ENCODE results near the gene H6PD. TPM values are rescaled to one million over a fixed set of nuclear protein-coding genes. Genes with fewer than 3 reads are reported as not detected.
A peak's percentile ranks its signal among the peaks of the same experiment; 100 is the strongest.

Gene H6PD
- total RNA-seq, 2 experiments from 2014 or later, result 15.1 to 15.3 TPM

GRCh38 chr1:9315411-9316079 lies 81.0 kb downstream of the H6PD start:
- Mint-ChIP-seq H3K9me3 (no peaks in the 10 kb centered on the region), H3K4me1 (peaks cover 41% of the 10 kb centered on the region), H3K27ac (peak overlapping the region; percentile 77), H3K27me3 (no peaks in the 10 kb centered on the region), H3K4me3 (no peak overlapping the region), H3K36me3 (ENCODE audit: low read depth) (no peaks in the 10 kb centered on the region)
- peak; percentile 54 for DNase-seq
- ChIA-PET CTCF (interaction anchor here (0.9 to 1.4 kb wide), 2 partner anchors 11 to 20 kb away, joined by 3 read pairs; no protein-coding TSS in a partner anchor), POLR2A (no interaction called here)

DNA sequence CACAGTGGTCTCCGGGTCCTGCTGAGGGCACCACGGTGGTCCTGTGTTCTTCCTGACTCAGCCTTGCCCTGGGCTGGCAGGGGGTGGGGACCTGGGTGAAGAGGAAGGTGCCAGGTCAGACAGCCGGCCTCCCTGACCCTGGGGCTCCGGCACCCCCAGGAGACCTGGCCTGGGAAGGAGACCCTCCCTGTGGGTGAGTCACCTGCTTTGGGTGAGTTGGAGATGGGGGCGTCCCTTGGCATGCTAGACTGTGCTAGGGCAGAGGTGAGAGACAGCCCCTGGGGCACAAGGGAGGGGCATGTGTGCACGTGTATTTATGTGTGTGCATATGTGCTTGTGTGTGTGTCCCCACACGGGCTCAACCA lies 81.5 kb downstream of the H6PD start:
- Mint-ChIP-seq H3K27me3 (no peaks in the 10 kb centered on the region), H3K27ac (peak overlapping the region; percentile 77), H3K4me1 (peaks cover 41% of the 10 kb centered on the region), H3K36me3 (ENCODE audit: low read depth) (no peaks in the 10 kb centered on the region), H3K4me3 (no peak overlapping the region), H3K9me3 (no peaks in the 10 kb centered on the region)
- POLR2A ChIA-PET, result no interaction called here
- CTCF ChIA-PET, result no interaction called here
- DNase-seq, result no peak

DNA sequence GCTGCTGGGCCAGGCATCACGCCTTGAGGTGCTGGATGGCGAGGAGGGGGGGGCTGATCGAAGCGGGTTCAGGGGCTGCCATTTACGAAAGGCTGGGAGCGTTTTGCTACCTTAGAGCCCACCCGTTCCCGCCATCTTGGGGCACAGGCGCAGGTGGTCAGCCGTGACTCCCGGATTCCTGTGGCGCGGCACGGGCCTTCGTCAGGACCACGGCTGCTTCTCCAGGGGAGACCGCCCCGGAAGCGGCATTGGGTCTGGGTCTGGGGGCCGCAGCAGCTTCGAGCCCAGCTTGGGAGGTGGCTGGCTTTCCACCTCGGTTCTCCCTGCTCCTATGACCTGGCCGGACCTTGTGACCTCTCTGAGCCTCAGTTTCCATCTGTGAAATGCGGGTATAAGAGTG lies 81.9 kb downstream of the H6PD start:
- H3K27me3 Mint-ChIP-seq, result no peaks in the 10 kb centered on the region
- H3K36me3 Mint-ChIP-seq (ENCODE audit: low read depth), result no peaks in the 10 kb centered on the region
- H3K4me3 Mint-ChIP-seq, result no peak overlapping the region
- ChIA-PET CTCF (no interaction called here), POLR2A (no interaction called here)
- no peaks in the 10 kb centered on the region for H3K9me3 Mint-ChIP-seq
- H3K4me1 Mint-ChIP-seq, result peaks cover 41% of the 10 kb centered on the region
- no peak overlapping the region for H3K27ac Mint-ChIP-seq
- no peak for DNase-seq

GRCh38 chr1:9317072-9317471 lies 82.5 kb downstream of the H6PD start:
- ChIA-PET POLR2A (no interaction called here), CTCF (interaction anchor here (0.6 kb wide), 1 partner anchor 178 kb away, joined by 4 read pairs; no protein-coding TSS in a partner anchor)
- no peak for DNase-seq
- Mint-ChIP-seq H3K9me3 (no peaks in the 10 kb centered on the region), H3K27me3 (no peaks in the 10 kb centered on the region), H3K27ac (no peak overlapping the region), H3K4me1 (peaks cover 41% of the 10 kb centered on the region), H3K4me3 (no peak overlapping the region), H3K36me3 (ENCODE audit: low read depth) (no peaks in the 10 kb centered on the region)

- Mint-ChIP-seq H3K4me1 (peaks cover 41% of the 10 kb centered on the region), H3K9me3 (no peaks in the 10 kb centered on the region), H3K27me3 (no peaks in the 10 kb centered on the region), H3K4me3 (no peak overlapping the region), H3K27ac (peak overlapping the region; percentile 9), H3K36me3 (ENCODE audit: low read depth) (no peaks in the 10 kb centered on the region)
- no peak for DNase-seq
- POLR2A ChIA-PET, result no interaction called here
- CTCF ChIA-PET, result interaction anchor here (0.5 to 0.7 kb wide), 3 partner anchors 28 to 177 kb away, joined by 3 to 5 read pairs (median 4); no protein-coding TSS in a partner anchor
These were observed 83.2 kb downstream of the H6PD start for GRCh38 chr1:9317591-9318417.

DNA sequence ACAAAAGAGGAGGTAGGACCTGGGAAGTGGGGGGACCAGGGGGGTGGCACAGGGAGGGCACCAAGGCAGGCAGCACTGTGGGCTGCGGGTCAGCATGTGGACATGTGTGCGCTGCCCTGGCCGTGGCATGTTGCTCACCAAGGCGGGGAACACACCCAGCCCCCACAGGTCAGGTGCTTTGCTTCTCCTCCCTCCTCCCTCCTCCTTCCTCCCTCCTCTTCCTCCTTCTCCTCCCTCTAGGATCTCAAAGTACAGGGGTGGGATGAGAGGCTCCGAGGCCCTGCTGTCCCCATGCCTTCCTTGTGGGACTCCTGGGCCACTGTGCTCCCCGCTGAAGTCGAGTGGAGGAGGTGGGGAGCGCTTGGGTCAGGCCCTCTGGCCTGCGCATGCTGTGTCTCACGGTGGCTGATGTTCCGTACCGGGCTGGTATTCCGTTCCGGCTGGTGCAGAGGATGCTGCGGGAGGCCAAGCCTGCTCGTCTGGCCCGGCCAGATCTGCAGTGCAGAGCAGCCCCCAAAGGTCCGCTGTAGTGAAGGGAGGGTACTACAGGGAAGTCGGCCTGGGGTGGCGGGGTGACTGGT lies 84.7 kb downstream of the H6PD start:
- CTCF ChIA-PET, result no interaction called here

GRCh38 chr1:9319789-9320519 lies 85.4 kb downstream of the H6PD start:
- Mint-ChIP-seq H3K4me3 (no peak overlapping the region), H3K9me3 (no peaks in the 10 kb centered on the region), H3K36me3 (ENCODE audit: low read depth) (no peaks in the 10 kb centered on the region), H3K27ac (no peak overlapping the region), H3K27me3 (no peaks in the 10 kb centered on the region), H3K4me1 (peaks cover 32% of the 10 kb centered on the region)
- POLR2A ChIA-PET, result no interaction called here
- CTCF ChIA-PET, result interaction anchor here (1.5 kb wide), 1 partner anchor 103 kb away, joined by 4 read pairs; no protein-coding TSS in a partner anchor
- no peak for DNase-seq

More for the DNA sequence above, 84.7 kb downstream of the H6PD start:
- Mint-ChIP-seq H3K4me1 (peaks cover 38% of the 10 kb centered on the region), H3K27ac (no peak overlapping the region), H3K27me3 (no peaks in the 10 kb centered on the region), H3K9me3 (no peaks in the 10 kb centered on the region), H3K36me3 (ENCODE audit: low read depth) (no peaks in the 10 kb centered on the region), H3K4me3 (no peak overlapping the region)
- POLR2A ChIA-PET, result no interaction called here
- DNase-seq, result no peak

Other genes starting within 250 kb of the H6PD start
- gene SLC2A7, start 208.4 kb upstream of the H6PD start, total RNA-seq, result not detected
- not detected for gene SLC2A5, start 165.1 kb upstream of the H6PD start, total RNA-seq
- gene GPR157, start 105.7 kb upstream of the H6PD start, total RNA-seq, result 1 to 10 TPM; 3.4 to 5.7 TPM
- gene SPSB1, start 58.1 kb downstream of the H6PD start, total RNA-seq, result 1 to 10 TPM; 4.8 to 6.6 TPM